Mesothelial cell of epicardium (in vitro differentiated cells): ENCODE measurements around the gene NRDE2. TPM values are rescaled to one million over a fixed set of nuclear protein-coding genes. Genes with fewer than 3 reads are reported as not detected.
A peak's percentile ranks its signal among the peaks of the same experiment; 100 is the strongest.

Experiments used
- DNase-seq, 2 experiments: peaks; one replicate each; pipeline ENCODE4 v3.0.0; 2021; ENCODE audit warnings: low spot score in 2 of 2; ENCODE audit not compliant: unreplicated experiment in 2 of 2
- H3K27ac Mint-ChIP-seq: 2 replicates; pipeline ENCODE4 v1.8.0; 2021; ENCODE audit warnings: mixed read lengths
- H3K27me3 Mint-ChIP-seq: 2 replicates; pipeline ENCODE4 v1.8.0; 2021; ENCODE audit warnings: low read depth, mixed read lengths
- H3K36me3 Mint-ChIP-seq: 2 replicates; pipeline ENCODE4 v1.8.0; 2021; ENCODE audit warnings: mixed read lengths
- H3K4me1 Mint-ChIP-seq: 2 replicates; pipeline ENCODE4 v1.8.0; 2021; ENCODE audit warnings: mixed read lengths
- H3K4me3 Mint-ChIP-seq: 2 replicates; pipeline ENCODE4 v1.8.0; 2021; ENCODE audit warnings: mild to moderate bottlenecking, moderate library complexity, mixed read lengths
- H3K9me3 Mint-ChIP-seq: 2 replicates; pipeline ENCODE4 v1.8.0; 2021; ENCODE audit warnings: mixed read lengths
- total RNA-seq: library from RNA; stranded (reverse); gene quantifications from 3 replicates; pipeline ENCODE4 v1.2.1, GENCODE V29; 2021
- TF ChIP-seq, protein P1 (sequence below): fragments of 200-600 bp; sonication (generic); IDR thresholded peaks from one replicate; pipeline ENCODE4 v1.5.0; 2021; ENCODE audit warnings: antibody characterized with exemption; ENCODE audit not compliant: unreplicated experiment

NRDE2 gene
- total RNA-seq, 1 donor from 2014 or later: 38.5 TPM

DNA sequence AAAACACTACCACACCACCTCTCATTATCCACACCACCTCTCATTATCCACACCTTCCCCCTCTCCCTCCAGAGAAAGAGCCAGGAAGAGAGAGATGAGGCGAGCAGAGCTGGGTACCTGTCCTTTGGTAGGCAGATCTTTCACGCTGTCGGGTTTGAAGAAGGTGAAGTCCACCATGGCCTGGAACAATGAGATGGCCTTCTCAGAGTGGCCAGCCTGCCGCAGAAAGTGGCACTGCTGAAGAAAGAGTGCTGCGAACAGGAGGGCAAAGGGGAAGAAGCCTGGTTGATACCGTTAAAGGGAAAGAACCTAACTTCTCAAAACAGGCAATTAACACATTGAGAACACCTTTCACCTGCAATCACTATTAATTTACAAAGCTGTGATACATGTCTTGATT lies 30.6 kb downstream of the NRDE2 start:
- Mint-ChIP-seq H3K27ac (peak overlapping the region; percentile 80), H3K9me3 (no peaks in the 10 kb centered on the region), H3K36me3 (peaks cover 26% of the 10 kb centered on the region), H3K4me1 (peaks cover 14% of the 10 kb centered on the region), H3K4me3 (no peak overlapping the region), H3K27me3 (no peaks in the 10 kb centered on the region)
- no peak for DNase-seq
- TF ChIP-seq, protein P1, sequence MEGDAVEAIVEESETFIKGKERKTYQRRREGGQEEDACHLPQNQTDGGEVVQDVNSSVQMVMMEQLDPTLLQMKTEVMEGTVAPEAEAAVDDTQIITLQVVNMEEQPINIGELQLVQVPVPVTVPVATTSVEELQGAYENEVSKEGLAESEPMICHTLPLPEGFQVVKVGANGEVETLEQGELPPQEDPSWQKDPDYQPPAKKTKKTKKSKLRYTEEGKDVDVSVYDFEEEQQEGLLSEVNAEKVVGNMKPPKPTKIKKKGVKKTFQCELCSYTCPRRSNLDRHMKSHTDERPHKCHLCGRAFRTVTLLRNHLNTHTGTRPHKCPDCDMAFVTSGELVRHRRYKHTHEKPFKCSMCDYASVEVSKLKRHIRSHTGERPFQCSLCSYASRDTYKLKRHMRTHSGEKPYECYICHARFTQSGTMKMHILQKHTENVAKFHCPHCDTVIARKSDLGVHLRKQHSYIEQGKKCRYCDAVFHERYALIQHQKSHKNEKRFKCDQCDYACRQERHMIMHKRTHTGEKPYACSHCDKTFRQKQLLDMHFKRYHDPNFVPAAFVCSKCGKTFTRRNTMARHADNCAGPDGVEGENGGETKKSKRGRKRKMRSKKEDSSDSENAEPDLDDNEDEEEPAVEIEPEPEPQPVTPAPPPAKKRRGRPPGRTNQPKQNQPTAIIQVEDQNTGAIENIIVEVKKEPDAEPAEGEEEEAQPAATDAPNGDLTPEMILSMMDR: no peak

DNA sequence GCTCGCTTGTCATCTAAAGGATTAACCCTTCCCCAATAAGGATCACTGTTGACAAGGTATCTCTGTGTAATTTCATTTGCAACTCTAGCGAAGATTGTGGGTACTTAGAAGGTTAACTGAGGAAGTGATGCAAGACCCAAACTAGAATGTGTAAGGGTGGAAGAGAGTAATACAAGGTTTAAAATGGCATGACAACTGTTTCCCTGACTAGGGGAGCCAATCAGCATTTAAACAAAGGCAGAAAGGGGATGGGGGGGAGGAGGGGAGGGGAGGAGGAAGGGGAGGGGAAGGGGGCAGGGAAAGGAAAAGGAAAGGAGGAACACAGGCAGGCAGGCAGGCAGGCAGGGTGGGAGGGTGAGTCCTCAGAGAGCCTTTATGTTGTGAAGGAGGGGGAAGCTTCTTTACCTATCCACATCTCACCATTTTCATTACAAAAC lies 31.1 kb downstream of the NRDE2 start:
- TF ChIP-seq, protein P1: no peak
- Mint-ChIP-seq H3K27ac (peak overlapping the region; percentile 23), H3K36me3 (peaks cover 26% of the 10 kb centered on the region), H3K27me3 (no peaks in the 10 kb centered on the region), H3K4me3 (no peak overlapping the region), H3K9me3 (no peaks in the 10 kb centered on the region), H3K4me1 (peaks cover 14% of the 10 kb centered on the region)
- DNase-seq: no peak

DNA sequence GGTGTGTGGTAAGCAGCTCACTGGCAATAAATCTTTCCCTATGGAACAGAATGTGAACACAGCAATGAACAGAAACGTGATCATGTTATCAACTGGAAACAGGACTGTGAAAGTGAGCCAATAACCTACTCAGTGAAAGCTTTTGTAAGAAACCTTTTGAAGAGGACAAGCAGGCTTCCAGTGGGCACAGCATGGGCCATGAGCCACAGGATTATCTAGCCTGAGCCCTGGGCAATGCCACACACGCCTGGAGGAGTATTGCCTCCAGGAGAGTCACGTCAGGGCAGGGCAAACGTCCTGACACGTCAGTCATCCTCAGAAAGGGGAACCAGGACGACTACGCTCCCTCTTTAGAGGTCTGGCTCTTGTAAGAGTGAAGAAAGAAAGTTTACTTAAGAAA lies 32.3 kb downstream of the NRDE2 start:
- Mint-ChIP-seq H3K9me3 (no peaks in the 10 kb centered on the region), H3K27me3 (no peaks in the 10 kb centered on the region), H3K4me1 (peaks cover 14% of the 10 kb centered on the region), H3K4me3 (no peak overlapping the region), H3K36me3 (peaks cover 24% of the 10 kb centered on the region), H3K27ac (no peak overlapping the region)
- TF ChIP-seq, protein P1: no peak
- no peak for DNase-seq

DNA sequence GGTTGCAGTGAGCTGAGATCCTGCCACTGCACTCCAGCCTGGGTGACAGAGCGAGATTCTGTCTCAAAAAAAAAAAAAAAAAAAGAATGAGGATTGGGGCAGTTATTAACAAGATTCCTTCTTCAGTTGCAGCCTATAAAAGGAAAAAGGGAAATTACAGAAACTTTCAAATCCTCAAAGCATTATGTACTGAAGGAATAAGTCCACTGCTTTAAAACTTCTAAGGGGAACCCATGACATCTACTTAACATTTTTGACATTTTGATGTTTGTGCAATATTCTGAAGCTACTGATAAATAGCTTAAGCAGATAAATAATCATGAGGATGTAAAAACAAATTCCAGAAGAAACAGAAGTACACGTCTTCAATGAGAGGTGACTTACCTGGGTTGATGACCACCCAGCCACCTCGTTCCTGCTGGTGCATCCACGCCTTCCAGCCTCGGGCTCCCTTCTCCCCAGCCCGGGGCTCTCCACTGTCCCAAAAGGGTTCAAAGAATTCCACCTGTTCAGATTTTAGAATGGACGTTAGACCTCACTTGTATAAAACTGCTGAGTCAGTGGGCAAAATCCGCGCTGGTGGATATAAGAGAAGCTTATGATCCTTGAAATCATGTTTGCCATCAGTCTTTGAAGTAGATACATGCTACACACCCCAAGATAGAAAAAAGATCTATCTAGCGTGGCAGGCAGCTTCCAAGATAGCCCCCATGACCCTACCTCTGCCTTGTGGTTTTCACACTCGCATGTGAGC lies 33.7 kb downstream of the NRDE2 start:
- Mint-ChIP-seq H3K27ac (no peak overlapping the region), H3K9me3 (no peaks in the 10 kb centered on the region), H3K4me3 (no peak overlapping the region), H3K4me1 (peaks cover 14% of the 10 kb centered on the region), H3K36me3 (peaks cover 28% of the 10 kb centered on the region), H3K27me3 (no peaks in the 10 kb centered on the region)
- no peak for DNase-seq
- TF ChIP-seq, protein P1: no peak

DNA sequence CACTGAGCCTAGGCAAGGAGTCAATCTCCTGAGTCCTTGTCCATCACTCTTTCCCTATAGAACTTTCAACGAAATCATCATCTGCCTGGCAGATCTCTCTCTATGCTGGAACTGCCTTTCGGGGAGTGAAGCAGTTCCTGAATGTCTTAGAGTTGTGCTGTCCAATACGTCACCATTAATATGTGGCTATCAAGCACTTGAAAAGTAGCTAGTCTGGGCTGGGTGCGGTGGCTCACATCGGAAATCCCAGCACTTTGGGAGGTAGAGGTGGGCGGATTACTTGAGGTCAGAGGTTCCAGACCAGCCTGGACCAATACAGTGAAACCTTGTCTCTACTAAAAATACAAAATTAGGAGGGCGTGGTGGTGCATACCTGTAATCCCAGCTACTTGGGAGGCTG lies 35.1 kb downstream of the NRDE2 start:
- TF ChIP-seq, protein P1: no peak
- no peaks in the 10 kb centered on the region for H3K9me3 Mint-ChIP-seq

More for the DNA sequence above, 35.1 kb downstream of the NRDE2 start:
- Mint-ChIP-seq H3K36me3 (peaks cover 33% of the 10 kb centered on the region), H3K4me1 (peaks cover 3% of the 10 kb centered on the region), H3K4me3 (no peak overlapping the region), H3K27me3 (no peaks in the 10 kb centered on the region), H3K27ac (no peak overlapping the region)
- DNase-seq: no peak
